T-helper 2 cell treated with Interferon-gamma antibody and Interleukin-4, amounts not matched to agents 100 ng/mL and 5 ng/mL, for 36 hours (primary cell): ENCODE measurements around the gene CHEK2. TPM values are rescaled to one million over a fixed set of nuclear protein-coding genes. Genes with fewer than 3 reads are reported as not detected.
"Not testable (repeated sequence)": the region's sequence is repeated elsewhere in the genome, so short reads cannot be mapped to it uniquely, and the experiment has no call there.

Experiments
- intact Hi-C: fragments of 100-400 bp; cut with micrococcal nuclease; formaldehyde crosslinking; loops from one replicate; pipeline ENCODE4 v1.15.1; 2023
- total RNA-seq: library from RNA; stranded (reverse); gene quantifications from 2 replicates; pipeline ENCODE4 v1.2.3, GENCODE V29; 2022

The CHEK2 gene
- 41.7 and 45.9 TPM in 2 replicates for total RNA-seq

DNA sequence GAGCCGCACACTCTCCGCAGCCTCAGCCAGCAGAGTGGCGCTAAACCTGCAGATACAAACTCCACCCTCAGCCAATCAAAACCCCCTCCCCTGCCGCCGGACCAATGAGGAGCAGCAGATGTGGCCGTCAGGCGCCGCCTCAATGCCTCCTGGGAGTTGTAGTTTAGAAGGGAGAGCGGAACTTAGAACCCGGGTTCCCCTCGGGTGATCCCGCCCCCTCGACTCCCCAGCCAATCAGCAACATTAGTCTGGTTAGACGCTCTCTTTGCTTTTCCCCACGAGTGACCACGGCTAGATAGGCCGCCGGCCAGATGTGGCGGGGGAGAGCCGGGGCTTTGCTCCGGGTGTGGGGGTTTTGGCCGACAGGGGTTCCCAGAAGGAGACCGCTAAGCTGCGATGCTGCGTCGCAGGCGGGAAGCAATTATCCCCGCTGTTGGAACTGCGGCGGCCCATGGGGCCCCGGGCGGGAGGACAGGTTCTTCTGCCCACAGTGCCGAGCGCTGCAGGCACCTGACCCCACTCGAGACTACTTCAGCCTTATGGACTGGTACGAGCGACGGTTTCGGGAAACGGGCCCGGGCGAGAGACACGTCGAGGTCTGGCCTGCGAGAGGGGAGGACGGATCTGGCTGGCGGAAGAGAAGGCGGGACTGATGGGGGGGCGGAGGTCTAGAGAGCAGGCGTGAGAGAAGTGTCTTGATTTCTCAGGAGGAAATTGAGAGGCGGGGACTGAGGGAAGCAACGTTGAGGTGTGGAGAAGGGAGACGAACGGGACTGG, at the start of gene CHEK2, which contains the start of gene HSCB:
Gene CHEK2, minus strand, starts transcription at position 36 of the 777 bp plus-strand sequence. CDS start 7,099 bp downstream, outside the sequence.
Gene HSCB, plus strand, starts transcription at position 255 of the 777 bp plus-strand sequence. Its CDS starts 57 bp downstream, at position 312.
- intact Hi-C loops, result loop anchor here (1.0 to 5.0 kb wide), 6 partner anchors 30 to 823 kb away; partner anchors contain the start of genes CCDC117, EWSR1, PITPNB and RHBDD3

DNA sequence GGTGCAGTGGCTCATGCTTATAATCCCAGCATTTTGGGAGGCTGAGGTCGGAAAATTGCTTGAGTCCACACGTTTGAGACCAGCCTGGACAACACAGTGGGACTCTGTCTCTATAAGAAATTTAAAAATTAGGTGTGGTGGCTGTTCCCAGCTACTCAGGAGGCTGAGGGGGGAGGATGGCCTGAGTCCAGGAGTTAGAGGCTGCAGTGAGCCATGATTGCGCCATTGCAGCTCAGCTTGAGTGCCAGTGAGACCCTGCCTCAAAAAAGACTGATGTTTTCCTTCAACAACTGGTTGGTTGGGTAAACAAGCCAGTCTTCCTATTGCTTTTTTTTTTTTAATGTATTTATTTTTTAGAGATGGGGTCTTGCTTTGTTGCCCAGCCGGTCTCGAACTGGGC, 49.5 kb upstream of the CHEK2 start:
- intact Hi-C loops, result no loop called here

DNA sequence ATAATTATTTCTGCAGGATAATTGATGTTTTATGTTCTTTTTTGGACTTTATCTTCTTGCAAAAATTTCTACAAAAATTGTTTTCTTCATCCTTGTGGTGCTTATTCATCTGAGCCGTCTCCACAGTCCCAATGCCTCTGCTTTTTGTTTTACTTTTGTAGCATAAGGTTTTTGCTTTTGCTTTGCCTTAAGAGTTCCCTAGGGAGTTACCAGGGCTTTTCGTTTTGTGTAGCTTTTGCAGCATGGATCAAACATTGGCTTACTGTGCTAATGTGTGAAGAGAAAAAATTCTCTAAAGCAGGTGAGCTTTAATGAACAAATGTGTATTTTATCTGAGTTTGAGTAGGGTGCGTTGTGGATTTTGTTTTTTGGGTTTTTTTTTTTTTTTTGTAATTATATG, 47.0 kb upstream of the CHEK2 start:
- intact Hi-C loops, result no loop called here

DNA sequence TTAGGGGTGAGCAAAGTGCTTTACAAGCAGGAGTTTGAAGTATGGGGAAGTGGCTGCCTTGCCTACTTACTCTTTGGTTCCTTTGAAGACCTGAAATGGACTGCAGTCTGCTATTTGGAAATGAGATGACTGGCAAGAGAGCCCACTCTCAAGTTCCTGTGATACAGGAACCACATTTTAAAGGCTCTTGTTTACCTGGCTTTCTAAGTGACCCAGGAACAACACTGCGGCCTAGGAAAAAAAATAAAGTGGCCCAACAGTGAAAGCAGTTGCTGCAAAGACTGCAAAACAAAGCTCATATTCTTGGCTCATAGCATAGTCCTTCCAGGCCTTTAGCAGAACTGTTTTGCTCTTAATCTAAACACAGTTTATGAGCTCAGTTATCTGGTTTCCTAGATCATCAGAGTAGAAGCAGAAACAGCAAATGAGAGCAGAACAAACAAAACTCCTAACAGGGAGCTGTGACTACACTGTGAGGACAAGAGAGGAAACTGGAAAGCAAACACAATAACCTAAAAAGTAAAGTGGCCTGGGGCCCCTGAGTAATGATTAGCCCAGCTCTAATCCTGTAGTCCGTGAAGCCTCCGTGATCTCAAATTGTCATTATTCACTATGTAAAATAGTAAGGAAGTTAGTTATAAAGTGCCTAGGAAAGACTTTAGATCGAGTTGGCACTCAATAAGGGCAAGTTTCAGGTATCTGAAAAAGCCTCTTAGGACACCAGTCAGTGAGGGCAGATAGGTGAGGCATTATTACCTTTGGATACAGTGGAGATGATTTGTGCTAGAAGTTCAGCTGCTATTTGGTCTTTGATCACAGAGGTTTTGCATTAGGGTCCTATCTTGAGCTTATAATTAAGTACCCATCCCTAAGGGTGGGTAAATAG, 42.4 kb upstream of the CHEK2 start:
- intact Hi-C loops, result no loop called here

DNA sequence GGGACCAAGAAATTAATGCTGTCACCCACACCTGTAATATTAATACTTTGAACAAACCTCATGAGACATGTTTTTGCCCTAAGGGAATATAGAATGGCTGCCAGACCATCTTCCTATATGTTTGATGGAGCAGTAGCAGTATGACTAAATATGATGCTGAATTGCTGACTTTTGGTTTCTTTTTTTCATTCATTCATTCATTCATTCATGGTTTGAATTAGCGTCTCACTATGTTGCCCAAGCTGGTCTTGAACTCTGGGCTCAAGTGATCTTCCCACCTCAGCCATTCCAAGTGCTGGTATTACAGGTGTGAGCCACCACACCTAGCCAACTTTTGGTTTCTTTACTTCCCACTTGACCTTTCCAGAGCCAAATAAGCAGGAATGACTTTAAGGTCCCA, 38.7 kb upstream of the CHEK2 start:
- intact Hi-C loops, result no loop called here

DNA sequence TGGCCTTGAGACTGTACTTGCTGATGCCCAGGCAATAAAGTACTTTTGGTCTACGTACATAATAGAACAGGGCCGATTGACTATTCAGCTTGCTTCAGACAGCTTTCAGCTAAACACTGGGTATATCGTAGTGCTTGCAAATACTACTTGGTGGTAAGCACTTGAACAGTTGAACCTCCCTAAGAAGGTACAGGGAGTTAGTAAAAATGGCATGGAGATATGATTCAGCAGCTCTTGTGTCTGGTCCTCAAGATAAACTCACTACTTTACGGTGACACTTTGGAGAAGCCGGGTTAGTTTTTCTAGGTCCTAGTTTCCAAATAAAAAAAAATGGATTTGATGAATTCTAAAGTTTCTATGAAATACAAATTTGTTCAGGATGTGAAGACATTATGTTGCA, 38.2 kb upstream of the CHEK2 start:
- intact Hi-C loops, result no loop called here

DNA sequence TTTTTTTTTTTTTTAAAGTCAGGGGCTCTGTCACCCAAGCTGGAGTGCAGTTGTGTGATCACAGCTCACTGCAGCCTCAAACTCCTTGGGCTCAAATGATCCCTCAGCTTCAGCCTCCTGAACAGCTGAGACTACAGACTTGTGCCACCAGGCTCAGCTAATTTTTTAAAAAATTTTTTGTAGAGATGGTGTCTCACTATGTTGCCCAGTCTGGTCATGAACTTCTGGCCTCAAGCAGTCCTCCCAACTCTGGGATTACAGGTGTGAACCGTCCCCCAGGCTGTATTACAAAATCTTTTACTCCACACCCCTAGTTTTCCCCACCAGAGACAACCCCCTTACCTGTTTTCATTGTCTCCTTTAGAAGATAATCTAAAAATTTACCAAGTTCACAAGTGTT, 32.8 kb upstream of the CHEK2 start:
- intact Hi-C loops, result loop anchor here (5.0 kb wide), 1 partner anchor 38 kb away; no protein-coding TSS in a partner anchor

DNA sequence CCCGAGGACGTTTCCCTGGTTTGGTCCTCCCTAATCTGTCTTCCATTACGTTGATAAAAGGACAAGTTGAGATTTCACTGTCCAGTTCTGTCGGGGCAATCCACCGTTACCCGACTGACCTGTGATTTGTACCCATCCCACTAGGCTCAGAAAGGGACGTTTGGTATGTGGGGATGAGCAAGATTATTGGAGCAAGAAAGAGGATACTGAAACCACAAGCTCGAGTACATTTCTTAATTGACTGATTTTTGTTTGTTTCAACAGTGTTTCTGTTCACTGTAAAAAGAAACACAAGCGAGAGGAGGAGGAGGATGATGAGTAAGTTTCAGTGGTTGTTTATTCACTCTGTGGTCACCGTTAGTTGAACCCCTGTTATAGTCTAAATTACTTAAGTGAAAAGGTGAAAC, 31.8 kb upstream of the CHEK2 start:
- intact Hi-C loops, result loop anchor here (1.0 to 5.0 kb wide), 3 partner anchors 39 to 110 kb away; partner anchors contain the start of gene ZNRF3

DNA sequence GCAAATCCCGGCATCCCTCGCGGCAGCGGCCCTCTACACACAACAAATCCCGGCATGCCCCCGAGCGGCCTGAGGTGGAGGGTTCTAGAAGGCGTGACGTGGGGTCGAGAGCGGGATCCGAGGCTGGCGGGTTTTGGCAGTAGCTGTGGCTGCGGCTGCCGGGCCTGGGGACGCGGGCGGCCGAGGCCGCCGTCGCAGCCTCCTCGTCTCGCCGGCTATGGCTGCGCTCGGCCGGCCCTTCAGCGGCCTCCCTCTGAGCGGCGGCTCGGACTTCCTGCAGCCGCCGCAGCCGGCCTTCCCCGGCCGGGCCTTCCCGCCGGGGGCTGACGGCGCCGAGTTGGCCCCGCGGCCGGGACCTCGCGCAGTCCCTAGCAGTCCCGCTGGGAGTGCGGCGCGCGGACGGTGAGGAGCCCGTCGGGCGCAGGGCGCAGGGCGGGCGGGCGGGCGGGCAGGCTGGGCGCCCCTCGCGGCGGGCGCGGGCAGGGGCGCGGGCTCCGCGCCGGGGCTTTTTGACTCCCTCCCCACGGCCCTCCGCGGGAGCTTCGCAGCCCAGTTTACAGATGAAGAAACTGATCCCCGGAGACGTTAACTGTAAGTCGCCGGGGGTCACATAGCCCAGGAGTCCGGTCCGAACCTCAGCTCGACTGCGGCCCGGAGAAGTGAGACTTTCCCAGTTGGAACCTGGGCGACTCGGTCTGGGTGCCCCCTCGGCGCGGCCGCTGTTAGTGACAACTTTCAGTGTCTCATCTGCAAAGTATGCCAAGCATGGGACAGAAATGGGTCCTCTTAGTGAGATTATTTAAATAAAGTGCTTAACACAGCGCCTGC, 31.2 kb upstream of the CHEK2 start, which contains the start of gene CCDC117:
Gene CCDC117, plus strand, starts transcription at position 63 of the 828 bp plus-strand sequence. Its CDS starts 155 bp downstream, at position 218.
- intact Hi-C loops, result loop anchor here (1.0 to 5.0 kb wide), 5 partner anchors 26 to 110 kb away; partner anchors contain the start of genes CHEK2 and ZNRF3

DNA sequence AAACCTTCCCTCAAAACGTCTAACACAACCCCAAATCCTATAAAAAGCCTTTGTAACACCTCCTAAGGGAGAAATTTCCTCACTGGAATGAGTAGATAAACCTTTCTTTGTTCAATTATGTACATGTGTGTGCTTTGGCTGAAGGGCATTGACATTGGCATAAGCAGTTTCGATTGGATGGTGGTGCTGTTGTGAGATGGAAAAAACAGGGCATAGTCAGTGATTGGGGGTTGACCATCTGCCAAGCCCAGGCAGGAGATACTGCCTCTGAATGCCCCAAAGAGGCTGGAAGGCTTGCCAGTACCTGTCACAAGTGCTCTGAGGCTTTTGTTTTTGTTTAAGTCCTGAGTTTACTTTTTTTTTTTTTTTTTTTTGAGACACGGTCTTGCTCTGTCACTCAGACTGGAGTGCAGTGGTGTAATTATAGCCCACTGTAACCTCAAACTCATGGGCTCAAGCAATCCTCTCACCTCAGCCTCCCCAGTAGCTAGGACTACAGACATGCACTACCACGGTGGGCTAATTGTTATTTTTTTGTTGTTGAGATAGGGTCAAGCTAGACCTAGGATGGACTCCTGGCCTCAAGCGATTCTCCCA, 29.7 kb upstream of the CHEK2 start:
- intact Hi-C loops, result loop anchor here (5.0 kb wide), 1 partner anchor 41 kb away; no protein-coding TSS in a partner anchor

DNA sequence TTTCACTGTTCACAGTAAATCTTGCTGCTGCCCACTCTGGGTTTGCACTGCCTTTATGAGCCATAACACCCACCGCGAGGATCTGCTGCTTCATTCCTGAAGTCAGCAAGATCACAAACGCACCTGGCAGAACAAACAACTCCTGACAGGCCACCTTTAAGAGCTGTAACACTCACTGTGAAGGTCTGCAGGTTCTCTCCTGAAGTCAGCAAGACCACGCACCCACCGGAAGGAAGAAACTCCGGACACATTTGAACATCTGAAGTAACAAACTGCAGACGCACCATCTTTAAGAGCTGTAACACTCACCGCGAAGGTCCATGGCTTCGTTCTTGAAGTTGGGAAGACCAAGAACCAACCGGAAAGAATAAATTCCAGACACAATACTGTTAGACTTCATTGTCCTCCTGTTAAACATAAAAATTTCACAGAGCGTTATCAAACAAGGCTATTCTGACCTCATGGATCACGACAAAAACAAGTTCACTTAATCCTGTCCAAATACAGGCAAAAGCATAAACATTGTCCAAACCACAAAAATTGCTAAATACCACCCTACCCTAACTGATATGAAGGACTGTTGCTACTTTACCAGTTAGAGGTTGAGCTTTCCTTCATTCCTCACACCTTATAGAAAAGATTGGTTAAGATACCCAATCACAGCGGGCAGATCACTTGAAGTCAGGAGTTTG, 27.9 kb upstream of the CHEK2 start:
- intact Hi-C loops, result loop anchor here (5.0 kb wide), 1 partner anchor 43 kb away; no protein-coding TSS in a partner anchor

DNA sequence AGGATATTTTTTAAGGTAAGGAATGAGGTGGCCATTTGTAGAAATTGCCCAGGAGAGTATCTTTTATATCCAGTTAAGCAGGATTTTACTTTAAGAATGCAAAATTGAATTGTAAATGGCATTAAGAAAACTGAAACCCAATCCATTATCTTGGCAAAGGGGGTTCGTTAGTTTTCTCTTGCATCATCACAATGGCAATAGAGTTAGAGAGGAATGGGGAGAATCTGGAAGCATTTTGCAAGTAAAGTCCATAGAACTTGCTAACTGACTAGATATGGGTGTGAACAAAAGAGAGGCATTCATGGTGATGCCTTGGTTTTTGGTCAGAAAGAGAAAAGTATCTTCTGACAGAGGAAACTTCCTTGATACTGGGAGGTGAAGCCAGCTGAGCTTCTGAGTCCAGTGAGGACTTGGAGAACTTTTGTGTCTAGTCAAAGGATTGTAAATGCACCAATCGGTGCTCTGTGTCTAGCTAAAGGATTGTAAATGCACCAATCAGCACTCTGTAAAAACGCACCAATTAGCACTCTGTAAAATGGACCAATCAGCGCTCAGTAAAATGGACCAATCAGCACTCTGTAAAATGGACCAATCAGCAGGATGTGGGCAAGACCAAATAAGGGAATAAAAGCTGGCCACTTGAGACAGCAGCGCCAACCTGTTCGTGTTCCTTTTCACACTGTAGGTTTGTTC, 27.2 kb upstream of the CHEK2 start:
- intact Hi-C loops, result no loop called here

DNA sequence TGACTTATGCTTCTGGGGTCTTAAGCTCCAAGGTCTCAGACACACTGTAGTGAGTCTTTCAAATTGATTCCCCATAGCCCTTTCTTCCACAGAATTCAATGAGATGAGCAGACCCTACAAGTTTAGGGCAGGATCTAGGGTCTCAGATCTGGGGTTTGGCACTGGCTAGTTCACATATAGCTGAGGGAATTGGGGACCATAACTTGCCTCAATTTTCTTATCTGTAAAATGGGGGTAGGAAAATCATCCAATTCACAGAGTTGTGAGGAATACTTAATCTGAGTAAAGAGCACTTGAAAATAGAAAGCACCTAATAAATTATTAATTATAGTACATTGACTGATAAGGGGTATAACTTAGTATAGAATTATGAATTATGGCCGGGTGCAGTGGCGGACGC, 25.0 kb upstream of the CHEK2 start:
- intact Hi-C loops, result no loop called here

DNA sequence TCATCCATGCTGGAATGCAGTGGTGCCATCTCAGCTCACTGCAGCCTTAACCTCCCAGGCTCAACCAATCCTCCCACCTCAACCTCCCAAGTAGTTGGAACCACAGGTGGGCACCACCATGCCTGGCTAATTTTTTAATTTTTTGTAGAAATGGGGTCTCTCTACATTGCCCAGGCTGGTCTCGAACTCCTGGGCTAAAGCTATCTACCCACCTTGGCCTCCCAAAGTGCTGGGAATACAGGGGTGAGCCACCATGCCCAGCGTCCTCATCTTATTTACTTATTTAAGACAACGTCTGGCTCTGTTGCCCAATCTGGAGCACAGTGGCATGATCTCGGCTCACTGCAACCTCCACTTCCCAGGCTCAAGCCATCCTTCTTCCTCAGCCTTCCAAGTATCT, 20.4 kb upstream of the CHEK2 start:
- intact Hi-C loops, result not testable (repeated sequence)

DNA sequence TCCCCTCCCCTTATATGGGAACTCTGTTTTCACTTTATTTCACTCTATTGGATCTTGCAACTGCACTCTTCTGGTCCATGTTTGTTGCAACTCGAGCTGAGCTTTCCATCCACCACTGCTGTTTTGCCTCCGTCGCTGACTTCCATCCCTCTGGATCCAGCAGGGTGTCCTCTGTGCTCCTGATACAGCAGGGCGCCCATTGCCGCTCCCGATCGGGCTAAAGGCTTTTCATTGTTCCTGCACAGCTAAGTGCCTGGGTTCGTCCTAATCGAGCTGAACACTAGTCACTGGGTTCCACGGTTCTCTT, 19.8 kb upstream of the CHEK2 start:
- intact Hi-C loops, result no loop called here

DNA sequence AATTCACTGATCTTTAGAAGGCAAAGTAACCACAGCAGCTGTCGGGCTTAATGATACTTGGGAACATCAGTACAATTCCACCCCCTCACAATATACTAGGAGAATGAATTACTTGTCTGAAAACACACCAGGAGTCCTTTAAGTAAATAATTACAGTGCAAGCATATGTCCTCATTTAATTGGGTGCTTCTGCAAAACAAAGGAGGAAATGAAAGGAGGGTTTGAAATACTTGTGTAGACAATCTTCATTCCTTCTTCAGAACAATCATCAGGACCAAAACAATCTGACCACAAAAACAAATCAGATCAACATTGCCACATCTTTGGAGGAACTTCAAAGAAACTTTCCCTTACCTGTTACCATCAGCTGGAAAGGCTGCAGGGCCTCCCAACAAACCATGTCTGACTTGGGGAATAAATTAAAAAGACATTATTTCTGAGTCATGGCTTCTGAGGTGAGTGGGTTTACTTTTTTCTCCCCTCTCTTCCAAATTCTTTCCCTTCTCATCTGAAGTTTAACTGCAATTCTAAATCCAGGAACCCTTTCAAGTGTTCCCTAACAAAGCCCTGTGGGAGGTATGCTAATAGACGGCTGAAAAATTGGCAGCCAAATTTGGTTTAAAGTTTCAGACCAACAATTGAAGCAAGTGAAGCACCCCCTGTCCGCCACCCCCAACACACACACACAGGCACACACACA, 18.4 kb upstream of the CHEK2 start:
- intact Hi-C loops, result no loop called here

DNA sequence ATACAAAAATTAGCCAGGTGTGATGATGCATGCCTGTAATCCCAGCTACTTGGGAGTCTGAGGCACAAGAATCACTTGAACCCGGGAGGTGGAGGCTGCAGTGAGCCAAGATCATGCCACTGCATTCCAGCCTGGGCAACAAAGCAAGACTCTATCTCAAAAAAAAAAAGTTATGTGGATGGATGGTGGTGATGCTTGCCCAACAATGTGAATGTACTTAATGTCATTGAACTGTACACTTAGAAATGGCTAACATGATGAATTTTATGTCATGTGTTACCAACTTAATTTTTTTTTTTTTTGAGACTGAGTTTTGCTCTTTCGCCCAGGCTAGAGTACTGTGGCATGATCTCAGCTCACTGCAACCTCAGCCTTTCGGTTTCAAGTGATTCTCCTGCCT, 12.9 kb upstream of the CHEK2 start:
- intact Hi-C loops, result not testable (repeated sequence)

DNA sequence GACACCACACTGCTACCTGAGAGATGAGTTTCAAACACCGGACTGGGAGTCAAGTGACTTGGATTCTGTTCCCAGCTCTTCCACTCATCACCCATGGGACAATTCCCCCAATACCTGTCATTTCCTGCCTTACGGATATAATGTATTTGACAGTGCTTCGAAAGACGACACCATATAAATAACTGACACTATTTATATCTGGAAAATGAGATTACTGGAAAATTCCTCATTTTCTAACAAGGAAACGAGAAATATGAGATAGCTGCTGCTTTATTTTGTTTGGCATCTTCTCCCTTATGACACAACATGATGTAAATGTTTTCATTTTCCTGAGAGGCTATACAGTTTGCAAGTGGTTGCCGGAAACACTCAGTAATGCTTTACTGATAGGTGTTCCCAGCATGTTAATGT, 8.9 kb upstream of the CHEK2 start:
- intact Hi-C loops, result no loop called here

DNA sequence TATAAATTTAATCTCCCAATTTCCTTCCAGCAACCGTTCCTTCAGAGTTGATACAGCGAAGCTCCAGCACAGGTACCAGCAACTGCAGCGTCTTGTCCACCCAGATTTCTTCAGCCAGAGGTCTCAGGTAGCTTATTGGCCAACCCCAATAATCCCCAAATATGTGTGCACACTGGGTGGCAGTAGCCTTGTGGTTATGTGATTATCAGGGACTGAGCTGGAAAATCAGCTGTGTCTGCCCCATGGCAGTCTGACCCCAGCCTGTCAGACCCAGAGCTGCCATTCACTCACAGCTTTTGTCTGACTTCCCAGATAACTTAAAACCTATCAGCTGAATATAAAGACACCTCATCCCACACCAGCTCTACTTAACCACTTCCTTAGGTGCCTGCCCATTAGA, 2.2 kb upstream of the CHEK2 start:
- intact Hi-C loops, result loop anchor here (2.0 to 5.0 kb wide), 5 partner anchors 57 to 825 kb away; partner anchors contain the start of genes EWSR1, PITPNB, RHBDD3 and XBP1
